Effector CD8-positive, alpha-beta T cell (primary cell): ENCODE data around the gene RAB41.
"Not testable (repeated sequence)": the region's sequence is repeated elsewhere in the genome, so short reads cannot be mapped to it uniquely, and the experiment has no call there.

Source experiments
- DNase-seq: peaks from one replicate; lab custom pipeline; 2025; lab: John Stamatoyannopoulos, UW

Gene RAB41

DNA sequence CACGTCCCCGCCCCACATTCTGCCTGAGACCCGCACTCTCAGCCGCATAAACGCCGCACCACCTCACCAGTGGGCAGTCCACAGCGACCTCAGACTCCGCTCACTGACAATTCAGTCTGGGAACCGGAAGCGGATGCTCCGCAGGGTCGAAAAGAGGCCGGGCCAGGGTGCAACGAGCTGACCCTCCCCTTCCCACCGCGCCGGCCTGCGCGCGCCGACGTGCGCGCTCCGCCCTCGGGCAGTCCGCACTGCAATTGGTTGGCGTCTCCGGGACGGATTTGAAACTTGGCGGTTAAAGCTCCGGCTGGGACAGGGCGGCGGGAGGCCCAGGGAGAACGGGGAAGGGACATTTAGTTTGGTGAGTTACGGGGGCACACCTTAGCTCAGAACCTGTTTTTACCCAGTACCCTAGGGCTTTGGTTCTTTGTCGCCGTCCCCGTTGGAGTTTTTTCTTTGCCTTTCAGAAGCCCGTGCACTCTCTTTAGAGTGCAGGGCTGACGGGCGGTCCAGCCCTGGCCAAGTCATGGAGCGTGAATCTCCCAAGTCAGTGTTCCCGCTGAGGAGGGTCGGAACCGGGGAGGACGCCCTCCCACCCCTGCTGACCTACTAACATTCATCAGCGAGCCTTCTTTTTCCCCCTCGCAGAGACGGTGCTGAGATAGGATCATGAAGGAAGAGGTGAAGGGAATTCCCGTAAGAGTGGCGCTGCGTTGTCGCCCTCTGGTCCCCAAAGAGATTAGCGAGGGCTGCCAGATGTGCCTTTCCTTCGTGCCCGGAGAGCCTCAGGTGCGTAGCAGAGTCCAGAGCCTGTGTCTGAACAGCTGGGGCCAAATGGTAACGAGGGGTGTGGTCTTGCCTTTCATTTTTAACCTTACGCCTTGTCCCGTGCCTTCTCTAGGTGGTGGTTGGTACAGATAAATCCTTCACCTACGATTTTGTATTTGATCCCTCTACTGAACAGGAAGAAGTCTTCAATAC lies 8.1 kb downstream of the RAB41 start, which contains the start of the genes KIF4A and PDZD11:
Gene KIF4A, plus strand, starts transcription at position 312 of the 978 bp plus-strand sequence. Its CDS starts 355 bp downstream, at position 667.
Gene PDZD11, minus strand, starts transcription at position 135 of the 978 bp plus-strand sequence. CDS start 586 bp downstream, outside the sequence.
- DNase-seq, result peak; percentile 55

- no peak for DNase-seq
These were observed 10.8 kb downstream of the RAB41 start for GRCh38 chrX:70292788-70293187.

DNA sequence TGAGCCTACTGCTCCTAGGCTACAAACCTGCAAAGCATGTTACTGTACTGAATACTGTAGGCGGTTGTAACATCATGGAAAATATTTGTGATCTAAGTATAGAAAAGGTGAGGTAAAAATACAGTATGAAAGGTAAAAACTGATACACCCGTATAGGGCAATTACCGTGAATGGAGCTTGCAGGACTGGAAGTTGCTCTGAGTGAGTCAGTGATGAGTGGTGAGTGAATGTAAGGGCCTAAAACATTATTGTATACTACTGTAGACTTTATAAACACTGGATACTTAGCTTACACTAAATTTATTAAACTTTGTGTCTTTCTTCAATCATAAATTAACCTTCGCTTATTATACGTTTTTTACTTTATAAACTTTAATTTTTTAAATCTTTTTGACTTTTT lies 11.6 kb downstream of the RAB41 start:
- DNase-seq, result no peak

GRCh38 chrX:70301716-70302115 lies 19.7 kb downstream of the RAB41 start:
- no peak for DNase-seq

GRCh38 chrX:70313503-70313902 lies 31.5 kb downstream of the RAB41 start:
- no peak for DNase-seq

GRCh38 chrX:70322784-70323183 lies 40.8 kb downstream of the RAB41 start:
- no peak for DNase-seq

- DNase-seq, result not testable (repeated sequence)
These were observed 41.7 kb downstream of the RAB41 start for GRCh38 chrX:70323628-70324027.

DNA sequence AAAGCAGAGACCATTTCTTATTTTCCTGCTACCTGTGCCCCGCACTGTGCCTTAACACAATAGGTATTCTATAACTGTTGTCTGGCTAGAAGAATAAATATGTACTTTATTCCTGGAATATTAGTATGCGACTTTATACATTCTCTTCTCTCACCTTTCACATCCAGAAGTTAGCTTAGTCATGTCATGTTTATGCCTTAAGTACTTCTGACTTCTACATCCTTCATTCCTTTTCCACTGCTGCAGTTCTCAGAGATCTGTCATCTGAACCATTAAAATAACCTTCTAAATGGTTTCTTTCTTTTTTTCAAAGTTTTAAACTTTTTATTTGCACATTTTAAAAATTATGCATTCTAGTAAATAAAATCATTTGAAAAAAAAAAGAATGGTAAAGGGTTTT lies 42.4 kb downstream of the RAB41 start:
- DNase-seq, result no peak

DNA sequence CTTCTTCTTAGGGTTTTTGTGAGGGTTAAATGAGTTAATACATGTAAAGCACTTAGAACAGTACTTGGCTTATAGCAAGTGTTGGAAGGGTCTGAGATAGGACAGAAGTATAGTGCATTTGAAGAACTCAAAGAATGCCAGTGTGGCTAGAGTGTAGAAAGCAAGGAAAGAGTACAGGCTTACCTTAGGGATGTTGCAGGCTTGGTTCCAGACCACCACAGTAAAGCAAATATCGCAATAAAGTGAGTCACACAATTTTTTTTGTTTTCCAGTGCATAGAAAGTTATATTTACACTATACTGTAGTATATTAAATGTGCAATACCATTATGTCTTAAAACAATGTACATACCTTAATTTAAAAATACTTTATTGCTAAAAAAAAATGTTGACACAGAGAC lies 49.2 kb downstream of the RAB41 start:
- DNase-seq, result no peak

- no peak for DNase-seq
These were observed 50.6 kb downstream of the RAB41 start for GRCh38 chrX:70332600-70332999.
